ES-I3 (cell line): ENCODE data around the gene CNBD2.
"Not testable (repeated sequence)": the region's sequence is repeated elsewhere in the genome, so short reads cannot be mapped to it uniquely, and the experiment has no call there.

Experiments used
- H3K36me3 ChIP-seq: 2 replicates; pipeline ENCODE4 v1.6.1; 2013; ENCODE audit warnings: mild to moderate bottlenecking, low read length, control low read depth, moderate library complexity; ENCODE audit not compliant: insufficient read depth
- H3K4me1 ChIP-seq: 2 replicates; pipeline ENCODE4 v1.6.1; 2013; ENCODE audit warnings: mild to moderate bottlenecking, control low read depth, low read length; ENCODE audit not compliant: insufficient read depth
- H3K9ac ChIP-seq: 2 replicates; pipeline ENCODE4 v1.6.1; 2013; ENCODE audit warnings: low read depth, mild to moderate bottlenecking, low read length, moderate library complexity
- H3K9me3 ChIP-seq: 2 replicates; pipeline ENCODE4 v1.6.1; 2013; ENCODE audit warnings: mild to moderate bottlenecking, low read length, moderate library complexity; ENCODE audit not compliant: control insufficient read depth, insufficient read depth

CNBD2 gene

DNA sequence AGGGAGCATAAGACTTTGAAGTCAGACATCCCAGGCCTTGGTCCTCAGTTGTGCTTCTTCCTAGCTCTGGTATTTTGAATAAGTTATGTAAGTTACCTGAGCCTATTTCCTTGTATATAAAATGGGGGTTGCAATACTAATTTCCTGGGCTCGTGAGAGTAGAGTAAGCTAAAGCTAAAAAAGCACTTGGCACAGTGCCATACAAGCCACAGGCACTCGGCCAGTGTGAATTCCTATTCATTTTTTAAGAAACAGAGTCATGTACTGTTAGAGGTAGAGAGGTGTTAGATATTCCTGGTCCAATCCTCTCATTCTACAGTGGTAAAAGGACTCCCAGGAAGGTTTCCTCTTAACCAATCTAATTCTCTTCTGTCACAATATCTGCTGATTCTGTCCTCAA lies 106.6 kb downstream of the CNBD2 start:
- Histone ChIP-seq H3K9ac (no peak overlapping the region), H3K9me3 (no peaks in the 10 kb centered on the region), H3K36me3 (no peaks in the 10 kb centered on the region), H3K4me1 (peaks cover 6% of the 10 kb centered on the region; the same call in 1 of the 2 replicates)

DNA sequence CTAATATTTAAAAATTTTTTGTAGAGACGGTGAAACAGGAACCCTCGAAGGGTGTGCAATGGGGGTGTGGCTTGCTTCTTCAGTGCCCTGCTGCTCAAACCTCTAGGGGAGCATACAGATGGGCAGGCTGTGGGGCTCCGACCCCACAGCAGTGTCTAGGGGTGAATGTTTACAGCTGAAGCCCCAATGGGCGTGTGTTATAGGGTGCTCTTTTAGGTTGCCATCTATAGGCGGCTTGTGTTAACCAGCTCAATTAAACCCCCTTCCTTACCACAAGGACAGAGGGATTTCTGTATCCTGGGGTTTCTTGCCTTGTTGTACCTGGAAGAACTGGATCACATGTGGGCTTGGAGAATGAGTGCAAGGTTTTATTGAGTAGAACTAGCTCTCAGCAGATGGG lies 109.4 kb downstream of the CNBD2 start:
- H3K9me3 ChIP-seq, H3K4me1 ChIP-seq, H3K9ac ChIP-seq, H3K36me3 ChIP-seq: not testable (repeated sequence)

DNA sequence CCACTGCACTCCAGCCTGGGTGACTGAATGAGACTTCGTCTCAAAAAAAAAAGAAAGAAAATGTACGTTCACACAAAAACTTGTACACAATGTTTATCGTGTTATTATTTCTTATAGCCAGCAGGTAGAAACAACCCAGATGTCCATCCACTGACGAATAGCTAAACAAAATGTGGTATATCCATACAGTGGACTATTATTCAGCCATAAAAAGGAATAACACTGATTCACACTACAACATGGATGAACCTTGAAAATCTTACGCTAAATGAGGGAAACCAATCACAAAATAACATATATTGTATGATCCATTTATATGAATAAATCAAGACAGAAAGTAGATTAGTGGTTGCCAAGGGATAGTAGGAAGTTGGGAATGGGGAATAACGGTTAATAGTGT lies 111.1 kb downstream of the CNBD2 start:
- Histone ChIP-seq H3K4me1 (0 out of 2 replicates have a peak, but pooled peaks cover 3% of the 10 kb centered on the region), H3K9me3 (no peaks in the 10 kb centered on the region), H3K36me3 (no peaks in the 10 kb centered on the region), H3K9ac (no peak overlapping the region)

DNA sequence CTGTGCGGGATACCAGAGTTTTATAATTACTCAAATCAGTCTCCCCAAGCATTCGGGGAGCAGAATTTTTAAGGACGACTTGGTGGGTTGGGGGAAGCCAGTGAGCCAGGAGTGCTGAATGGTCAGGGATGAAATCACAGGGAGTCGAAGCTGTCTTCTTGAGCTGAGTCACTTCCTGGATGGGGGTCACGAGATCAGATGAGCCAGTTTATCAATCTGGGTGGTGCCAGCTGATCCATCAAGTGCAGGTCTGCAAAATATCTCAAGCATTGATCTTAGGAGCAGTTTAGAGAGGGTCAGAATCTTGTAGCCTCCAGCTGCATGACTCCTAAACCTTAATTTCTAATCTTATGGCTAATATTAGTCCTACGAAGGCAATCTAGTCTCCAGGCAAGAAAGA lies 111.6 kb downstream of the CNBD2 start:
- H3K4me1 ChIP-seq, H3K9me3 ChIP-seq, H3K9ac ChIP-seq, H3K36me3 ChIP-seq: not testable (repeated sequence)
